H9 (cell line): ENCODE data around the gene PLD5. TPM values are rescaled to one million over a fixed set of nuclear protein-coding genes. Genes with fewer than 3 reads are reported as not detected.

Source experiments
- DNase-seq: peaks from one replicate; pipeline ENCODE4 v3.0.0-alpha.2; 2017
- H2AFZ ChIP-seq: one replicate; pipeline ENCODE4 v1.6.1; 2013; ENCODE audit warnings: mild to moderate bottlenecking, low read length, control low read depth, moderate library complexity
- H2AK5ac ChIP-seq: 2 replicates; pipeline ENCODE4 v1.6.1; 2013; ENCODE audit warnings: low read length, control low read depth, mixed read lengths; ENCODE audit not compliant: insufficient read length
- H2BK120ac ChIP-seq: one replicate; pipeline ENCODE4 v1.6.1; 2013; ENCODE audit warnings: low read depth, mild to moderate bottlenecking, low read length, control low read depth, inconsistent platforms; ENCODE audit not compliant: poor library complexity, severe bottlenecking
- H2BK12ac ChIP-seq: 2 replicates; pipeline ENCODE4 v1.6.1; 2013; ENCODE audit warnings: low read length, control low read depth, mixed read lengths, low read depth; ENCODE audit not compliant: insufficient read length
- H2BK15ac ChIP-seq: 2 replicates; pipeline ENCODE4 v1.6.1; 2013; ENCODE audit warnings: low read depth, low read length, control low read depth
- H2BK20ac ChIP-seq: one replicate; pipeline ENCODE4 v1.6.1; 2013; ENCODE audit warnings: low read depth, mild to moderate bottlenecking, low read length, control low read depth, inconsistent platforms; ENCODE audit not compliant: poor library complexity, severe bottlenecking
- H2BK5ac ChIP-seq: 2 replicates; pipeline ENCODE4 v1.6.1; 2013; ENCODE audit warnings: low read length, control low read depth, mixed read lengths; ENCODE audit not compliant: insufficient read length
- H3K14ac ChIP-seq: 2 replicates; pipeline ENCODE4 v1.6.1; 2013; ENCODE audit warnings: low read length, control low read depth; ENCODE audit not compliant: insufficient read depth
- H3K18ac ChIP-seq: 2 replicates; pipeline ENCODE4 v1.6.1; 2013; ENCODE audit warnings: low read depth, mild to moderate bottlenecking, mixed read lengths, low read length, control low read depth; ENCODE audit not compliant: insufficient read length
- H3K23ac ChIP-seq: 2 replicates; pipeline ENCODE4 v1.6.1; 2013; ENCODE audit warnings: low read length, control low read depth, mixed read lengths, low read depth; ENCODE audit not compliant: insufficient read length
- H3K23me2 ChIP-seq: 2 replicates; pipeline ENCODE4 v1.6.1; 2013; ENCODE audit warnings: low read depth, mild to moderate bottlenecking, mixed read lengths, low read length, control low read depth; ENCODE audit not compliant: insufficient read length, poor library complexity, severe bottlenecking
- H3K27ac ChIP-seq: 2 replicates; pipeline ENCODE4 v1.5.1; 2013; ENCODE audit warnings: low read length, control low read depth, mixed read lengths, low read depth; ENCODE audit not compliant: insufficient read length
- H3K27me3 ChIP-seq: 2 replicates; pipeline ENCODE4 v1.6.1; 2013; ENCODE audit warnings: low read length, control low read depth, inconsistent platforms; ENCODE audit not compliant: insufficient read depth
- H3K4ac ChIP-seq: 2 replicates; pipeline ENCODE4 v1.6.1; 2013; ENCODE audit warnings: low read depth, mild to moderate bottlenecking, control low read depth, inconsistent platforms, low read length, moderate library complexity
- H3K4me1 ChIP-seq: 2 replicates; pipeline ENCODE4 v1.6.1; 2013; ENCODE audit warnings: low read length, control low read depth, inconsistent platforms; ENCODE audit not compliant: insufficient read depth
- H3K4me2 ChIP-seq: 2 replicates; pipeline ENCODE4 v1.6.1; 2013; ENCODE audit warnings: low read length, control low read depth, mixed read lengths; ENCODE audit not compliant: insufficient read length, insufficient read depth
- H3K56ac ChIP-seq: 2 replicates; pipeline ENCODE4 v1.6.1; 2013; ENCODE audit warnings: low read depth, mild to moderate bottlenecking, mixed read lengths, low read length, control low read depth; ENCODE audit not compliant: insufficient read length
- H3K79me1 ChIP-seq: 2 replicates; pipeline ENCODE4 v1.6.1; 2013; ENCODE audit warnings: low read depth, mild to moderate bottlenecking, moderate library complexity, low read length, control low read depth, inconsistent platforms; ENCODE audit not compliant: insufficient read depth, poor library complexity, severe bottlenecking
- H3K79me2 ChIP-seq: 2 replicates; pipeline ENCODE4 v1.6.1; 2013; ENCODE audit warnings: low read length, control low read depth, inconsistent platforms; ENCODE audit not compliant: insufficient read depth
- H3K9ac ChIP-seq: 2 replicates; pipeline ENCODE4 v1.6.1; 2013; ENCODE audit warnings: low read length, control low read depth, mixed read lengths; ENCODE audit not compliant: insufficient read length; ENCODE audit errors: extremely low read depth
- H3K9me3 ChIP-seq: one replicate; pipeline ENCODE4 v1.6.1; 2013; ENCODE audit warnings: low read depth, low read length, inconsistent platforms; ENCODE audit not compliant: control insufficient read depth
- H3T11ph ChIP-seq: one replicate; pipeline ENCODE4 v1.6.1; 2013; ENCODE audit warnings: mild to moderate bottlenecking, low read length, control low read depth, inconsistent platforms
- H4K20me1 ChIP-seq: one replicate; pipeline ENCODE4 v1.6.1; 2013; ENCODE audit not compliant: control insufficient read depth, insufficient read length, insufficient read depth
- H4K5ac ChIP-seq: 2 replicates; pipeline ENCODE4 v1.6.1; 2013; ENCODE audit warnings: low read depth, mild to moderate bottlenecking, mixed read lengths, low read length, control low read depth; ENCODE audit not compliant: insufficient read length
- H4K8ac ChIP-seq: replicated peaks from 2 replicates; pipeline ENCODE4 v1.6.1; 2013; ENCODE audit warnings: low read length, control low read depth, mixed read lengths, low read depth; ENCODE audit not compliant: insufficient read length
- H4K91ac ChIP-seq: 2 replicates; pipeline ENCODE4 v1.6.1; 2013; ENCODE audit warnings: low read depth, mild to moderate bottlenecking, moderate library complexity, mixed read lengths, low read length, control low read depth; ENCODE audit not compliant: insufficient read length
- H3K27ac Mint-ChIP-seq, 3 experiments: 2 replicates in 2 of 3; 3 replicates in 1 of 3; pipeline ENCODE4 v1.8.0; 2020 to 2021; ENCODE audit warnings: mixed read lengths in 3 of 3, mild to moderate bottlenecking in 1 of 3, moderate library complexity in 1 of 3
- H3K27me3 Mint-ChIP-seq: 2 replicates; pipeline ENCODE4 v1.8.0; 2021; ENCODE audit warnings: low read depth, mild to moderate bottlenecking, moderate library complexity, mixed read lengths
- H3K36me3 Mint-ChIP-seq, 3 experiments: 2 replicates in 2 of 3; 3 replicates in 1 of 3; pipeline ENCODE4 v1.8.0; 2020 to 2021; ENCODE audit warnings: low read depth in 3 of 3, mixed read lengths in 3 of 3; ENCODE audit not compliant: insufficient read depth in 1 of 3
- H3K4me1 Mint-ChIP-seq, 2 experiments: 2 replicates each; pipeline ENCODE4 v1.8.0; 2020; ENCODE audit warnings: mixed read lengths in 2 of 2
- H3K4me3 Mint-ChIP-seq, 2 experiments: 2 replicates in 1 of 2; 3 replicates in 1 of 2; pipeline ENCODE4 v1.8.0; 2020 to 2021; ENCODE audit warnings: mild to moderate bottlenecking in 2 of 2, mixed read lengths in 2 of 2, moderate library complexity in 1 of 2
- H3K9me3 Mint-ChIP-seq, 2 experiments: 2 replicates in 1 of 2; 3 replicates in 1 of 2; pipeline ENCODE4 v1.8.0; 2020; ENCODE audit warnings: mild to moderate bottlenecking in 2 of 2, mixed read lengths in 2 of 2, moderate library complexity in 1 of 2
- WGBS: extraction: QIAGEN DNeasy Blood & Tissue Kit; methylation state at CpG from one replicate; pipeline ENCODE4 v1.1.7; 2013; ENCODE audit warnings: missing lambda C conversion rate, low lambda C conversion rate, mixed read lengths; ENCODE audit not compliant: insufficient read length; ENCODE audit errors: extremely low coverage; 5-methylcytosine and 5-hydroxymethylcytosine counted together
- total RNA-seq: library from RNA; stranded (reverse); gene quantifications from 2 replicates; pipeline ENCODE4 v1.2.1, GENCODE V29; 2021
- TF ChIP-seq, protein P1 (sequence below): fragments of 200-600 bp; sonication (generic); conservative IDR thresholded peaks from 3 replicates; pipeline ENCODE4 v1.8.0; 2021; ENCODE audit warnings: antibody characterized with exemption, mild to moderate bottlenecking

The PLD5 gene
- total RNA-seq, 1 experiment from 2014 or later: 5.2 TPM

DNA sequence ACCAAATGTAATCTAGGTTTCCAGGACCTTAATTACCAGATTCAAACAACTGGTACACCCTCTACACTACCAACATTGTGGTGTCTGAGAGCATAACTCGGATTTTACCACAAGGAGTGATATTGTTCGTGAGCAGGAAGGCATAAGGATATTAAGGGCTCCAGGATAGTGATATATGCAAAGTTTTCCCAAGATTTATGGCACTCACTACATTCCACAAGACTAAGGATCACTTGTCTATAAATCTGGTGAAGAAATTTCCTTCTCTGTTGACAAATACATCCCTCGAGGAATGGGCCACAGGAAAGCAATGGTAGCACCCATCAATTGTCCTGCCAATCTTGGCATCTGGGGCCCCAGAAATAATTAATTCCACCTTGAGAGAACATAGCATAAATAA lies 43.1 kb upstream of the PLD5 start:
- Histone ChIP-seq H2BK15ac (no peak overlapping the region), H3T11ph (no peak overlapping the region), H2BK20ac (no peak overlapping the region), H2BK12ac (no peak overlapping the region), H3K23me2 (no peaks in the 10 kb centered on the region), H3K79me2 (no peaks in the 10 kb centered on the region), H3K23ac (no peak overlapping the region), H3K27ac (no peak overlapping the region), H3K4me2 (no peak overlapping the region), H2BK120ac (no peak overlapping the region), H4K91ac (no peak overlapping the region), H4K20me1 (no peaks in the 10 kb centered on the region), H2AFZ (no peak overlapping the region), H3K9me3 (no peaks in the 10 kb centered on the region), H4K5ac (no peak overlapping the region), H4K8ac (no peak overlapping the region), H2BK5ac (no peak overlapping the region), H3K4me1 (no peaks in the 10 kb centered on the region), H3K79me1 (no peaks in the 10 kb centered on the region), H3K4ac (no peak overlapping the region), H3K56ac (no peak overlapping the region), H3K9ac (no peak overlapping the region), H3K27me3 (no peaks in the 10 kb centered on the region), H2AK5ac (no peak overlapping the region), H3K18ac (no peak overlapping the region), H3K14ac (no peak overlapping the region)
- DNase-seq: no peak
- H3K9me3 Mint-ChIP-seq: peaks cover 5 to 8% of the 10 kb centered on the region in 2 experiments; a peak in 3 of 5 replicates
- no CpG with 5 or more reads among the region's 3 CpGs for WGBS
- H3K27ac Mint-ChIP-seq: no peak overlapping the region
- peaks cover 4% of the 10 kb centered on the region for H3K27me3 Mint-ChIP-seq
- H3K36me3 Mint-ChIP-seq: no peaks in the 10 kb centered on the region; a peak in 1 of 7 replicates
- H3K4me1 Mint-ChIP-seq: no peaks in the 10 kb centered on the region
- TF ChIP-seq, protein P1, sequence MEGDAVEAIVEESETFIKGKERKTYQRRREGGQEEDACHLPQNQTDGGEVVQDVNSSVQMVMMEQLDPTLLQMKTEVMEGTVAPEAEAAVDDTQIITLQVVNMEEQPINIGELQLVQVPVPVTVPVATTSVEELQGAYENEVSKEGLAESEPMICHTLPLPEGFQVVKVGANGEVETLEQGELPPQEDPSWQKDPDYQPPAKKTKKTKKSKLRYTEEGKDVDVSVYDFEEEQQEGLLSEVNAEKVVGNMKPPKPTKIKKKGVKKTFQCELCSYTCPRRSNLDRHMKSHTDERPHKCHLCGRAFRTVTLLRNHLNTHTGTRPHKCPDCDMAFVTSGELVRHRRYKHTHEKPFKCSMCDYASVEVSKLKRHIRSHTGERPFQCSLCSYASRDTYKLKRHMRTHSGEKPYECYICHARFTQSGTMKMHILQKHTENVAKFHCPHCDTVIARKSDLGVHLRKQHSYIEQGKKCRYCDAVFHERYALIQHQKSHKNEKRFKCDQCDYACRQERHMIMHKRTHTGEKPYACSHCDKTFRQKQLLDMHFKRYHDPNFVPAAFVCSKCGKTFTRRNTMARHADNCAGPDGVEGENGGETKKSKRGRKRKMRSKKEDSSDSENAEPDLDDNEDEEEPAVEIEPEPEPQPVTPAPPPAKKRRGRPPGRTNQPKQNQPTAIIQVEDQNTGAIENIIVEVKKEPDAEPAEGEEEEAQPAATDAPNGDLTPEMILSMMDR: no peak
- H3K4me3 Mint-ChIP-seq: no peak overlapping the region
